Neuronal stem cell (in vitro differentiated cells): ENCODE results near the gene NECTIN2.

ENCODE experiments used
- DNase-seq: peaks from one replicate; pipeline ENCODE4 v3.0.0-alpha.2; 2013; ENCODE audit warnings: low spot score
- H2AFZ ChIP-seq: one replicate; pipeline ENCODE4 v1.6.1; 2013; ENCODE audit warnings: mild to moderate bottlenecking, low read length, inconsistent platforms
- H2AK5ac ChIP-seq: 2 replicates; pipeline ENCODE4 v1.6.1; 2013; ENCODE audit warnings: low read depth, mild to moderate bottlenecking, inconsistent platforms, low read length, moderate library complexity, mixed read lengths
- H2BK120ac ChIP-seq: 2 replicates; pipeline ENCODE4 v1.6.1; 2013; ENCODE audit warnings: low read depth, mild to moderate bottlenecking, inconsistent platforms, low read length, moderate library complexity, mixed read lengths
- H2BK12ac ChIP-seq: one replicate; pipeline ENCODE4 v1.6.1; 2013; ENCODE audit warnings: low read length, inconsistent platforms
- H2BK15ac ChIP-seq: 2 replicates; pipeline ENCODE4 v1.6.1; 2013; ENCODE audit warnings: mild to moderate bottlenecking, low read length, inconsistent platforms, mixed read lengths
- H2BK5ac ChIP-seq: one replicate; pipeline ENCODE4 v1.6.1; 2013; ENCODE audit warnings: inconsistent platforms, mild to moderate bottlenecking, low read length, moderate library complexity
- H3K14ac ChIP-seq: one replicate; pipeline ENCODE4 v1.6.1; 2013; ENCODE audit warnings: low read length, inconsistent platforms
- H3K18ac ChIP-seq: 2 replicates; pipeline ENCODE4 v1.6.1; 2013; ENCODE audit warnings: low read length, inconsistent platforms
- H3K23ac ChIP-seq: 2 replicates; pipeline ENCODE4 v1.6.1; 2013; ENCODE audit warnings: low read depth, mild to moderate bottlenecking, mixed read lengths, low read length, inconsistent platforms; ENCODE audit not compliant: poor library complexity
- H3K27ac ChIP-seq: replicated peaks from 3 replicates; pipeline ENCODE4 v1.5.1; 2013; ENCODE audit warnings: low read length, inconsistent platforms
- H3K27me3 ChIP-seq, 3 experiments: 2 replicates each; pipeline ENCODE4 v1.6.1; 2013; ENCODE audit warnings: low read length in 3 of 3, mild to moderate bottlenecking in 2 of 3, inconsistent platforms in 1 of 3, low read depth in 1 of 3, mixed read lengths in 1 of 3, moderate library complexity in 1 of 3; ENCODE audit not compliant: control insufficient read depth in 3 of 3, insufficient read depth in 3 of 3
- H3K36me3 ChIP-seq, 2 donors: replicated peaks in 1 of 2; 2 replicates each; pipeline ENCODE4 v1.6.1; 2013; ENCODE audit warnings: low read length in 2 of 2; ENCODE audit not compliant: control insufficient read depth in 2 of 2, insufficient read depth in 2 of 2
- H3K4ac ChIP-seq: 2 replicates; pipeline ENCODE4 v1.6.1; 2013; ENCODE audit warnings: inconsistent platforms, mild to moderate bottlenecking, low read length, moderate library complexity
- H3K4me1 ChIP-seq, 2 donors: 1 replicate in 1 of 2; 2 replicates in 1 of 2; pipeline ENCODE4 v1.6.1; 2013; ENCODE audit warnings: low read length in 2 of 2, low read depth in 1 of 2; ENCODE audit not compliant: control insufficient read depth in 2 of 2, insufficient read depth in 1 of 2
- H3K4me2 ChIP-seq: one replicate; pipeline ENCODE4 v1.6.1; 2013; ENCODE audit warnings: mild to moderate bottlenecking, low read length, inconsistent platforms; ENCODE audit not compliant: insufficient read depth, poor library complexity, severe bottlenecking
- H3K4me3 ChIP-seq, 2 donors: 2 replicates each; pipeline ENCODE4 v1.5.1; 2013; ENCODE audit warnings: low read length in 2 of 2, mild to moderate bottlenecking in 2 of 2, inconsistent platforms in 1 of 2, moderate library complexity in 1 of 2
- H3K79me1 ChIP-seq: one replicate; pipeline ENCODE4 v1.6.1; 2013; ENCODE audit warnings: low read depth, mild to moderate bottlenecking, inconsistent platforms, low read length, moderate library complexity
- H3K9ac ChIP-seq: one replicate; pipeline ENCODE4 v1.6.1; 2013; ENCODE audit warnings: mild to moderate bottlenecking, low read depth, low read length, inconsistent platforms; ENCODE audit not compliant: poor library complexity
- H3K9me3 ChIP-seq, 2 donors: replicated peaks in 1 of 2; 2 replicates each; pipeline versions ENCODE3 to v1.6.1; 2013; ENCODE audit warnings: low read length in 2 of 2, mild to moderate bottlenecking in 2 of 2, inconsistent platforms in 1 of 2, low read depth in 1 of 2, mixed read lengths in 1 of 2, moderate library complexity in 1 of 2; ENCODE audit not compliant: control insufficient read depth in 2 of 2, insufficient read depth in 1 of 2
- H4K8ac ChIP-seq: one replicate; pipeline ENCODE4 v1.6.1; 2013; ENCODE audit warnings: low read depth, mild to moderate bottlenecking, inconsistent platforms, low read length, moderate library complexity
- H4K91ac ChIP-seq: one replicate; pipeline ENCODE4 v1.6.1; 2013; ENCODE audit warnings: low read length, low read depth, mild to moderate bottlenecking, inconsistent platforms; ENCODE audit not compliant: poor library complexity
- WGBS, 2 donors: extraction: QIAGEN DNeasy Blood & Tissue Kit; methylation state at CpG; one replicate each; pipeline ENCODE4 v1.1.7; 2013; ENCODE audit warnings: missing lambda C conversion rate in 2 of 2, mixed read lengths in 1 of 2; ENCODE audit not compliant: insufficient read length in 2 of 2, insufficient replicate concordance in 1 of 2; ENCODE audit errors: extremely low coverage in 2 of 2; 5-methylcytosine and 5-hydroxymethylcytosine counted together

The NECTIN2 gene

DNA sequence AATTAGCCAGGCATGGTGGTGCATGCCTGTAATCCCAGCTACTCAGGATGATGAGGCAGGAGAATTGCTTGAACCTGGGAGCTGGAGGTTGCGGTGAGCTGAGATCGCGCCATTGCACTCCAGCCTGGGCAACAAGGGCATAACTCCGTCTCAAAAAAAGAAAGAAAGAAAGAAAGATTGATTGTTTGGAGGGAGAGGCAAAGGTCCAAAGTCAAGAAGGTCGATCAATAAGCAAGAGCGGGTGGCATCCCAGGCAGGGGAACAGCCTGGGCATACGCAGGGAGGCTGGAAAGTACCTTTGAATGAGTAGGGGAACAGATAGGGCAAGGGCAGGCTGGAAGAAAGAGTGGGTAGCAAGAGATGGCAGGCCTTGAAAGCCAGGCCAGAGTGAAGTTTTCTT lies 84.0 kb downstream of the NECTIN2 start:
- Histone ChIP-seq H3K27me3 (no peaks in the 10 kb centered on the region), H2AK5ac (peak overlapping the region; percentile 81), H2BK12ac (no peak overlapping the region), H3K27ac (no peak overlapping the region), H3K4ac (no peak overlapping the region), H4K91ac (no peak overlapping the region), H3K4me2 (no peak overlapping the region), H3K36me3 (no peaks in the 10 kb centered on the region), H3K14ac (no peak overlapping the region), H3K9ac (no peak overlapping the region), H2BK15ac (no peak overlapping the region), H4K8ac (no peak overlapping the region), H3K23ac (no peak overlapping the region), H2BK5ac (no peak overlapping the region), H3K4me3 (no peak overlapping the region), H3K9me3 (no peaks in the 10 kb centered on the region), H3K4me1 (peaks cover 0 to 2% of the 10 kb centered on the region in 2 donors), H3K79me1 (no peaks in the 10 kb centered on the region), H3K18ac (peak overlapping the region; percentile 64), H2BK120ac (no peak overlapping the region), H2AFZ (no peak overlapping the region)
- WGBS, 2 donors: no CpG with 5 or more reads among the region's 7 CpGs
- no peak for DNase-seq

DNA sequence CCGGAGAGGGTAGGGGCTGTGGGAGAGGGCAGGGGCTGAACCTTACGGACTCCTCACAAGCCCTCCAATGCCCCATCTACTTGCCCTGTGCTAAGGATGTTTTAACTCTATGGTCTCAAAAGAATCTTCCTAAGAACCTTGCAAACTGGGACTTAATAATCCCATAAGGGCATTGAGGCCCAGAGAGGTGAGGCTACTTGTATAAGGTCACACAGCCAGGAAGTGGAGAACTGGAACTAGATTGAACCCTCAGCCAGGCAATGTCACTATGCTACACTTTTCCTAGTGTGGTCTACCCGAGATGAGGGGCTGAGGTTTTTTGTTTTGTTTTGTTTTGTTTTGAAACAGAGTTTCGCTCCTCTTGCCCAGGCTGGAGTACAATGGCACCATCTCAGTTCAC lies 85.4 kb downstream of the NECTIN2 start:
- Histone ChIP-seq H4K8ac (no peak overlapping the region), H3K9ac (no peak overlapping the region), H3K4me3 (no peak overlapping the region), H2AFZ (no peak overlapping the region), H3K23ac (no peak overlapping the region), H2BK5ac (no peak overlapping the region), H2BK120ac (no peak overlapping the region), H3K4me2 (no peak overlapping the region), H3K4ac (no peak overlapping the region), H2AK5ac (no peak overlapping the region), H3K79me1 (no peaks in the 10 kb centered on the region), H3K9me3 (no peaks in the 10 kb centered on the region), H4K91ac (no peak overlapping the region), H3K36me3 (no peaks in the 10 kb centered on the region), H3K27me3 (no peaks in the 10 kb centered on the region), H3K14ac (no peak overlapping the region), H3K4me1 (peaks cover 0 to 4% of the 10 kb centered on the region in 2 donors), H2BK12ac (no peak overlapping the region), H2BK15ac (no peak overlapping the region), H3K27ac (no peak overlapping the region), H3K18ac (no peak overlapping the region)
- no CpG with 5 or more reads among the region's 4 CpGs for WGBS, 2 donors
- no peak for DNase-seq
